Measurements from ENCODE around the gene MIPEP. TPM values are rescaled to one million over a fixed set of nuclear protein-coding genes. Genes with fewer than 3 reads are reported as not detected.
A peak's percentile ranks its signal among the peaks of the same experiment; 100 is the strongest.

Gene MIPEP
- total RNA-seq, 1 donor from 2014 or later, result 13.0 TPM

DNA sequence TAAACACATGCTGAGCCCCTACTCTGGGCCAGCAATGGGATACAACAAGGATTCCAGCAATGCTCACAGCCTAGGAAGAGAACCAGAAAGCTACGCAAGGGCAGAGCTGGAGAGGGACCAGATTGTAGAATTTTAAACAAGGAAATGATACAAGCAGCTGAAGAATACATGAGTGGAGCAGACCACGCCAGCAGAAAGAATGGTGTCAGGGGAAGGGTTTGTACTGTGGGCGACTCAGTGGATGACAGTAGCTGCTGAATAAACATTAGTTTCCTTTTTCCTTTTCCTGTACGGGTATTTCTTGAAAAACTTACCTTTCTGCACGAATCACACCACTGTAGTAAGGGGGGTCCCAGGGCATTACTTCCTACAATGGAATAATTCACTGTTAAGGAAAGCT lies 30.7 kb downstream of the MIPEP start:
- Histone ChIP-seq H3K79me2 (ENCODE audit: insufficient read depth, low read length) (no peaks in the 10 kb centered on the region), H3K9ac (ENCODE audit: low read length) (no peak overlapping the region), H3K4me2 (ENCODE audit: low read length) (peak overlapping the region; percentile 2), H3K27me3 (ENCODE audit: insufficient read depth, low read length) (no peaks in the 10 kb centered on the region), H3K4me3 (ENCODE audit: insufficient read depth, low read depth, low read length) (no peak overlapping the region), H3K4me1 (ENCODE audit: insufficient read depth, low read length) (no peaks in the 10 kb centered on the region), H3K27ac (ENCODE audit: low read depth, low read length) (no peak overlapping the region), H2AFZ (ENCODE audit: low read depth, low read length) (no peak overlapping the region), H4K20me1 (ENCODE audit: insufficient read depth, low read length) (no peaks in the 10 kb centered on the region), H3K36me3 (ENCODE audit: insufficient read depth, low read length) (peaks cover 6% of the 10 kb centered on the region), H3K9me3 (ENCODE audit: insufficient read depth, low read depth, low read length) (no peaks in the 10 kb centered on the region)
- DNase-seq (ENCODE audit: low read depth), result no peak
- no peaks in the 10 kb centered on the region for H3K9me3 Mint-ChIP-seq (ENCODE audit: unreplicated experiment)
- H3K4me1 Mint-ChIP-seq (ENCODE audit: low read depth, unreplicated experiment), result no peaks in the 10 kb centered on the region
- no peak for FAIRE-seq
- TF ChIP-seq, protein P1, sequence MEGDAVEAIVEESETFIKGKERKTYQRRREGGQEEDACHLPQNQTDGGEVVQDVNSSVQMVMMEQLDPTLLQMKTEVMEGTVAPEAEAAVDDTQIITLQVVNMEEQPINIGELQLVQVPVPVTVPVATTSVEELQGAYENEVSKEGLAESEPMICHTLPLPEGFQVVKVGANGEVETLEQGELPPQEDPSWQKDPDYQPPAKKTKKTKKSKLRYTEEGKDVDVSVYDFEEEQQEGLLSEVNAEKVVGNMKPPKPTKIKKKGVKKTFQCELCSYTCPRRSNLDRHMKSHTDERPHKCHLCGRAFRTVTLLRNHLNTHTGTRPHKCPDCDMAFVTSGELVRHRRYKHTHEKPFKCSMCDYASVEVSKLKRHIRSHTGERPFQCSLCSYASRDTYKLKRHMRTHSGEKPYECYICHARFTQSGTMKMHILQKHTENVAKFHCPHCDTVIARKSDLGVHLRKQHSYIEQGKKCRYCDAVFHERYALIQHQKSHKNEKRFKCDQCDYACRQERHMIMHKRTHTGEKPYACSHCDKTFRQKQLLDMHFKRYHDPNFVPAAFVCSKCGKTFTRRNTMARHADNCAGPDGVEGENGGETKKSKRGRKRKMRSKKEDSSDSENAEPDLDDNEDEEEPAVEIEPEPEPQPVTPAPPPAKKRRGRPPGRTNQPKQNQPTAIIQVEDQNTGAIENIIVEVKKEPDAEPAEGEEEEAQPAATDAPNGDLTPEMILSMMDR (IDR thresholded peaks at IDR 0.05; ENCODE audit: insufficient read depth, low read depth, low read length), result no peak
- no peak for TF ChIP-seq EZH2 (IDR thresholded peaks at IDR 0.05; ENCODE audit: insufficient read depth, low read length)
- no peak overlapping the region for H3K27ac Mint-ChIP-seq (ENCODE audit: unreplicated experiment)
- H3K4me3 Mint-ChIP-seq (ENCODE audit: unreplicated experiment), result no peak overlapping the region
- H3K36me3 Mint-ChIP-seq (ENCODE audit: low read depth, unreplicated experiment), result peaks cover 16% of the 10 kb centered on the region
- no peaks in the 10 kb centered on the region for H3K27me3 Mint-ChIP-seq (ENCODE audit: low read depth, unreplicated experiment)

DNA sequence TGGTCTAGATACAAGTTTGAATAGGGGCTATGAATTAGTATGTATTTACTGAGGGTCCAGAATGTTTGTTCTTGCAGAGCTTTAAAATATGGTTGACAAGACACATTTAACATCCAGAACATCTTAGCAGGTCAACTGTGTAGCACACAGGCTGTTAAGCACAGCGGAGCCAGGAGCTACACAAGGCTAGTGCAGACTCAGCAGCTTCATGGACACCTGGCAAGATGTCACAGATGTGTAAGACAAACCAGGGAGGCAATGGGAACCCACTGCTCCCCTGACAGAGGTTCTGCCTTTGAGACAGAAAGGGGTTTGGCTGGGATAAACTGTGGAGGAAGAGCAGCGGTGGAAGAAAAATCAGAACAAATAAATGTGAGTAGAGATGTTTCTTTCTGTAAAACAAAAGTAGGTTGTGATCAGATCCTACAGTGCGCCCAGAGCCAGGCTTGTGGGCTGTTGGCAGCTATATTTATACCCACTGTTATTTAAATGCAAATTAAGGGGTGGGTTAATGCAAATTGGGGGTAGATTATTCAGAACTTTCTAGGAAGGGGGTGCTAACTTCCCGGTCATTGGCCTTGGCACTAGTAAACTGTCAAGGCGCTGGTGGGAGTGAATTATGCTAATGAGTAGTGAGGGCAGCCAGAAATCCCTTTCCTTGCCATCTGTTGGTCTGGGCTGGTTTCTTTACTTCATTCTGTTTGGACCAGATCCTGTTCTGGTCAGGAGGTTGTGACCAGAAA lies 33.0 kb downstream of the MIPEP start:
- no peaks in the 10 kb centered on the region for H3K9me3 ChIP-seq (ENCODE audit: insufficient read depth, low read depth, low read length)
- no peak overlapping the region for H3K27ac ChIP-seq (ENCODE audit: low read depth, low read length)
- Mint-ChIP-seq H3K9me3 (ENCODE audit: unreplicated experiment) (no peaks in the 10 kb centered on the region), H3K27me3 (ENCODE audit: low read depth, unreplicated experiment) (no peaks in the 10 kb centered on the region), H3K4me1 (ENCODE audit: low read depth, unreplicated experiment) (no peaks in the 10 kb centered on the region), H3K36me3 (ENCODE audit: low read depth, unreplicated experiment) (peaks cover 13% of the 10 kb centered on the region), H3K4me3 (ENCODE audit: unreplicated experiment) (no peak overlapping the region), H3K27ac (ENCODE audit: unreplicated experiment) (no peak overlapping the region)
- no peak for FAIRE-seq
- H3K27me3 ChIP-seq (ENCODE audit: insufficient read depth, low read length), result no peaks in the 10 kb centered on the region
- no peak for TF ChIP-seq EZH2 (IDR thresholded peaks at IDR 0.05; ENCODE audit: insufficient read depth, low read length)
- TF ChIP-seq, protein P1 (IDR thresholded peaks at IDR 0.05; ENCODE audit: insufficient read depth, low read depth, low read length), result no peak
- no peak for DNase-seq (ENCODE audit: low read depth)
- H2AFZ ChIP-seq (ENCODE audit: low read depth, low read length), result no peak overlapping the region
- H3K9ac ChIP-seq (ENCODE audit: low read length), result no peak overlapping the region
- H3K4me1 ChIP-seq (ENCODE audit: insufficient read depth, low read length), result no peaks in the 10 kb centered on the region
- H4K20me1 ChIP-seq (ENCODE audit: insufficient read depth, low read length), result no peaks in the 10 kb centered on the region
- no peak overlapping the region for H3K4me3 ChIP-seq (ENCODE audit: insufficient read depth, low read depth, low read length)
- peaks cover 6% of the 10 kb centered on the region for H3K36me3 ChIP-seq (ENCODE audit: insufficient read depth, low read length)
- H3K79me2 ChIP-seq (ENCODE audit: insufficient read depth, low read length), result no peaks in the 10 kb centered on the region
- no peak overlapping the region for H3K4me2 ChIP-seq (ENCODE audit: low read length)

DNA sequence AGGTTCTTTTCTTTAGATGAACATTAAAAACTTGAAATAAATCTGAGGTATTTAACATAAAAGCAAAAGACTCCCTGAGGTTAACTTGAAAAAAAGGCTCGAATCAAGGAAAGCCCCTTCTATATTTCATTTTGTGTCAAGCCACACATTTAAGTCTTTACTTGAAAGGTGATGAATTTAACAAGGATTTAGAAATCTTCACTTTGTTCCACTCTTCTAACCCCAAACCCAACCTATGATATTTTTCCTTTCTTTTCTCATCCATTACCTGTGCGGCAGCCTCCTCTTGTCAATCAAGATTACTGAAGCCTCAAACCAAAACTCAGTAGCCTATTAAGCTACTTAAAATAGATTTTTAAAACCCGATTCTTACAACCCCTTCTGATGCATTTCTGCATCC lies 33.8 kb downstream of the MIPEP start:
- Histone ChIP-seq H3K4me2 (ENCODE audit: low read length) (no peak overlapping the region), H3K4me1 (ENCODE audit: insufficient read depth, low read length) (no peaks in the 10 kb centered on the region), H3K4me3 (ENCODE audit: insufficient read depth, low read depth, low read length) (no peak overlapping the region), H3K9me3 (ENCODE audit: insufficient read depth, low read depth, low read length) (no peaks in the 10 kb centered on the region), H3K9ac (ENCODE audit: low read length) (no peak overlapping the region), H2AFZ (ENCODE audit: low read depth, low read length) (no peak overlapping the region), H3K27ac (ENCODE audit: low read depth, low read length) (no peak overlapping the region), H3K79me2 (ENCODE audit: insufficient read depth, low read length) (no peaks in the 10 kb centered on the region), H3K27me3 (ENCODE audit: insufficient read depth, low read length) (no peaks in the 10 kb centered on the region), H3K36me3 (ENCODE audit: insufficient read depth, low read length) (peaks cover 6% of the 10 kb centered on the region), H4K20me1 (ENCODE audit: insufficient read depth, low read length) (no peaks in the 10 kb centered on the region)
- peaks cover 8% of the 10 kb centered on the region for H3K36me3 Mint-ChIP-seq (ENCODE audit: low read depth, unreplicated experiment)
- H3K4me3 Mint-ChIP-seq (ENCODE audit: unreplicated experiment), result no peak overlapping the region
- DNase-seq (ENCODE audit: low read depth) (no peak), FAIRE-seq (no peak)
- no peak for TF ChIP-seq EZH2 (IDR thresholded peaks at IDR 0.05; ENCODE audit: insufficient read depth, low read length)
- TF ChIP-seq, protein P1 (IDR thresholded peaks at IDR 0.05; ENCODE audit: insufficient read depth, low read depth, low read length), result no peak
- H3K9me3 Mint-ChIP-seq (ENCODE audit: unreplicated experiment), result no peaks in the 10 kb centered on the region
- no peaks in the 10 kb centered on the region for H3K4me1 Mint-ChIP-seq (ENCODE audit: low read depth, unreplicated experiment)
- H3K27ac Mint-ChIP-seq (ENCODE audit: unreplicated experiment), result no peak overlapping the region
- no peaks in the 10 kb centered on the region for H3K27me3 Mint-ChIP-seq (ENCODE audit: low read depth, unreplicated experiment)
